CD4-positive, alpha-beta T cell treated with Interferon gamma for 1 hour (primary cell): ENCODE results near the gene AHSP.
"Not testable (repeated sequence)": the region's sequence is repeated elsewhere in the genome, so short reads cannot be mapped to it uniquely, and the experiment has no call there.

Experiments
- DNase-seq: peaks from one replicate; pipeline ENCODE4 v3.0.0-alpha.2; 2020

AHSP gene

GRCh38 chr16:31532120-31532519, 4.4 kb downstream of the AHSP start:
- no peak for DNase-seq

DNA sequence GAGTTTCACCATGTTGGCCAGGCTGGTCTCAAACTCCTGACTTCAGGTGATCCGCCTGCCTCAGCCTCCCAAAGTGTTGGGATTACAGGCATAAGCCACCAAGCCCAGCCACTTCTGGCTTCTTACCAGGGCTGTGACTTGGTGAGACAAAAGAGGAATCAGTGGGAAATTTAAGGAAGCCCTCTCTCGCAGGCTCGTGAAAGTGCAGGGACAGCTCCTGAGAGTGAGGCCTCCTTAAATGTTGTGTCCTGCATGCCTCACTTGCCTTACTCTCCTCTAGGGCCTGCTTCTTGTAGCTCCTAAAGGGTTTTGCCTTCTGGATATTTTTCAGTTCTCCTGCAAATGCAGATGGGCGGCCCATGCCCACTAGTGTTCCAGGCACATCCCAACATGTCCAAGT, 5.2 kb downstream of the AHSP start:
- DNase-seq = no peak

- DNase-seq = no peak
These were observed 8.0 kb downstream of the AHSP start for GRCh38 chr16:31535737-31536136.

- no peak for DNase-seq
These were observed 9.2 kb downstream of the AHSP start for GRCh38 chr16:31536804-31537361.

- no peak for DNase-seq
These were observed 9.9 kb downstream of the AHSP start for GRCh38 chr16:31537362-31538242.

DNA sequence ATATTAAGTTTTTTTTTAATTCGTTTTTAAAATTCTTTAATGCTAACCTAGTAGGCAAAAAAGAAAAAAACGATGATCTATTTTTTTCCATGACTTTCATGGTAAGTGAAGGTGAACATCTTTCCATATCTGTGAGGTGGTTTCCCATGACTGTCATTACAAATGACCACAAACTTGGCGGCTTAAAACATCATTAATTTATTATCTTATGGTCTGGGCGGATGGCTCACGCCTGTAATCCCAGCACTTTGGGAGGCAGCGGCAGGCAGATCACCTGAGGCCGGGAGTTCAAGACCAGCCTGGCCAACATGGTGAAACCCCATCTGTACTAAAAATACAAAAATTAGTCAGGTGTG, 10.5 kb downstream of the AHSP start:
- not testable (repeated sequence) for DNase-seq

DNA sequence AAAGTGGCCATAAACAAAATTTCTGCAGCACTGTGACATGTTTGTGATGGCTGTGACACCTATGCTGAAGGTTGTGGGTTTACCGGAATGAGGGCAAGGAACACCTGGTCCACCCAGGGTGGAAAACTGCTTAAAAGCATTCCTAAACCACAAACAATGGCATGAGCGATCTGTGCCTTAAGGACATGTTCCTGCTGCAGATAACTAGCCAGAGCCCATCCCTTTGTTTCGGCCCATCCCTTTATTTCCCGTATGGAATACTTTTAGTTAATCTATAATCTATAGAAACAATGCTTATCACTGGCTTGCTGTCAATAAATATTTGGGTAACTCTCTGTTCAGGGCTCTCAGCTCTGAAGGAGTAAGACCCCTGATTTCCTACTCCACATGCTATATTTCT, 12.1 kb downstream of the AHSP start:
- DNase-seq = not testable (repeated sequence)

- no peak for DNase-seq
These were observed 15.1 kb downstream of the AHSP start for GRCh38 chr16:31542763-31543162.

DNA sequence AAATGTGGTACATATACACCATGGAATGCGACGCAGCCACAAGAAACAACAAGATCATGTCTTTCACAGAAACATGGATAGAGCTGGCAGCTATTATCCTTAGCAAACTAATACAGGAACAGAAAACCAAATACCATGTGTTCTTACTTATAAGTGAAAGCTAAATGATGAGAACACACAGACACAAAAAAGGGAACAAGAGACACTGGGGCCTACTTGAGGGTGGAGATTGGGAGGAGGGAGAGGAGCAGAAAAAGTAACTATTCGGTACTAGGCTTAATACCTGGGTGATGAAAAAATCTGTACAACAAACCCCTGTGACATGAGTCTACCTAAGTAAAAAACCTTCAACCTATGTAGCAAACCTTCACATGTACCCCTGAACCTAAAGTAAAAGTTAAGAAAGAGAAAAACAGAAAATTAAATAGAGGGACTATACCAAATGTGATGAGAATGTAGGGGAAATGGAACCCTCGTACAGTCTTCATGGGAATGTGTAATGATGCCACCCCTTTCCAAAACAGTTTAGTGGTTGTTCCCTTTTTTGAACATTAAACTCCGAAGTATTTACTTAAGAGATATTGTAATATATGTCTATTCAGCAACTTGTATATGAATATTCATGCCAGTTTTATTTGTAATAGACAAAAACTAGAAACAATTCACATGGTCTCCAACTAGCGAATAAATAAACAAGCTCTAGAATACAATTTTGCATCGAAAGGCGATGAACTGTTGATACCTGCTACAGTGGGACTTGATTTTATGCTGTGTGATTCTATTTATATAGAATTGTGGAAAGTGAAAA, 33.9 kb downstream of the AHSP start:
- DNase-seq = no peak

DNA sequence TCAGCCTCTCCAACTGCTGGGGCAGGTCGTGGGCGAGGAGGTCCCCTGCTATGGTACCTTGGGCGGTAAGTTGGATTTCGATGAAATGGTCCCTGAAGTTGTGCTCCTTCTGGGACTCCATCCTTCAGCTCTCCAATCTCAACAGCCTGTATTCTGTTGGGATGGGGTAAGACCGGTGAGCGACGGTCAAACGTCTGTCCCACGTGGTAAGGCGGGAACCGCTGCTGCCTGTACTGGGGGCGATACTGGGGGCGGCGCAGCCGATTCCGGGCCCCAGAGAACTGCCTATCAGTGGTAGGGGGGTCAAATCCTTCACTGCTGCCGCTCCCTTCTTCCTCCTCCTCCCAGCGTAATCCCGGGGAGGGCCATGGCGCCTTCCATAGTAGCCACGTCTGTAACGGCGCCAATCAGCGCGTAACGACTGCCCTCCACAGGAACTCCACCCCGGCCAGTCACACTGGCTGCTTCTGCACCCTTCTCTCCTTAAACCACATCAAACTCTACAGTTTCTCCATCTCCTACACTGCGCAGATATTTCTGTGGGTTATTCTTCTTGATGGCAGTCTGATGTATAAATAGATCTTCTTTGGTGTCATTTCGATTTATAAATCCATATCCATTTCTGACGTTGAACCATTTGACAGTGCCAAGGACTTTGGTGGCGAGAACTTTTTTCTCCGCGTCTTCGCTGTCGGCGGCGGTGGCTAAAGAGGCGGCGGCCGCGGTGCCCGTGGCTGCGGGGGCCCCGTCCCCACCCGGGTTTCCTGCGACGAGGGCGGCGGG, 41.1 kb downstream of the AHSP start:
- DNase-seq = no peak

GRCh38 chr16:31569360-31569717, 41.6 kb downstream of the AHSP start:
- DNase-seq = no peak

- DNase-seq = no peak
These were observed 45.1 kb downstream of the AHSP start for GRCh38 chr16:31572821-31573220.

- DNase-seq = not testable (repeated sequence)
These were observed 46.5 kb downstream of the AHSP start for GRCh38 chr16:31574159-31574558.

- DNase-seq = no peak
These were observed 49.7 kb downstream of the AHSP start for GRCh38 chr16:31577411-31577810.
